ENCODE measurements around the gene BEND5.

Gene BEND5

DNA sequence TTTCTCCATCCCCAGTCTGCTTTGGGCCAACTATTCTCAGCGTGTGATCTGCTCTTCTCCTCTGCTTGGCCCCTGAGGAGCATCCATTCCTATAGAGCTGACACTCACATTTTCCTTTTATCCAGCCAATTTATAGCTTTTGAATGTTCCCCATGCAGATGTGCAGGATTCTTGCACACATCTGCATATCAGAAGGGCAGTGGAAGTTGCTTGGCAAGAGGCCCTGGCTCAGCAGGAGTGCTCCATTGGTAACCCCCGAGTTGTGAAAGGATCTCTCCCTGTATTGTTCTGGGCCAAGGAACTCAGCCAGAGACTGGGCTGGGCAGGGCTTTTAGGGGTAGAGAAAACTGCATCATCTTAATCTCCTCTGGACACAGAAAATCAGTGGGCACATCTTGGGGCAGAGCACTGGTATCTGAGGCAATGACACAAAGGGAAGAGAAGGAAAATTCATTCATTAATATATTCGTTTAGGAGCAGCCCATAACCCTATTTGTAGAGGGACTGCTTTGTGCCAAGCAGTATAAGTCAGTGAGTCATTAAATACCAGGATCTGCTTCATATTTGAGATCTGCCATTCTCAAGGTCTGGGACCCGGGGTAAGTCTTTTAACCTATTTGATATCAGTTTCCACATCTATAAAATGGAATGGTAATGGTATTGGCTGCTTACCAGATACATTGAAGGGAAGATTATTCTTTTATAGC, 31.0 kb upstream of the BEND5 start:
- TF ChIP-seq CTCF (conservative IDR thresholded peaks at IDR 0.05; ENCODE audit: low read depth, low read length) = no peak

DNA sequence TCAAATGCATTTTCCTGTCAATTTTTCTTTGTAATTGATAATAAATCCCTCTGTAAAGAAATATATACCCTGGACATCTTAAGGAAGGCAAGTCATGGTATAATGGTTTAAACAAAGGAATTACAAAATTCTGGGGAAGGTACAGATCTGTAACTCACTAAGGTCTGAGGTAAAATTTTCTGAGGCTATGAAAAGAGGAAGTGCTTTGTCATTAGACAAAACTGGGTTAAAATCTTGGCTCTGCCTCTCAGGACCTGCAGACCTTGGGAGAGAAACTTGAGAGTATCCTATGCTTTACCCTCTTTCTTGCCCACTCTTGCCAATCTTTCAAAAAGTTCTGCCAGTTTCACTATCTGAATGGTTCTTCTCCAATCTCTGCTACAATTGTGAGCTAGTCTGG, 26.8 kb upstream of the BEND5 start:
- no peak for DNase-seq (ENCODE audit: low read depth)
- no peak for TF ChIP-seq CTCF (conservative IDR thresholded peaks at IDR 0.05; ENCODE audit: low read depth, low read length)
- H3K4me3 ChIP-seq (ENCODE audit: low read length) = no peak overlapping the region

More for the DNA sequence above, 31.0 kb upstream of the BEND5 start:
- DNase-seq (ENCODE audit: low read depth) = no peak
- no peak overlapping the region for H3K4me3 ChIP-seq (ENCODE audit: low read length)

- DNase-seq (ENCODE audit: low read depth) = no peak
- TF ChIP-seq CTCF (conservative IDR thresholded peaks at IDR 0.05; ENCODE audit: low read depth, low read length) = no peak
- no peak overlapping the region for H3K4me3 ChIP-seq (ENCODE audit: low read length)
These were observed 18.1 kb upstream of the BEND5 start for GRCh38 chr1:48794816-48795215.

DNA sequence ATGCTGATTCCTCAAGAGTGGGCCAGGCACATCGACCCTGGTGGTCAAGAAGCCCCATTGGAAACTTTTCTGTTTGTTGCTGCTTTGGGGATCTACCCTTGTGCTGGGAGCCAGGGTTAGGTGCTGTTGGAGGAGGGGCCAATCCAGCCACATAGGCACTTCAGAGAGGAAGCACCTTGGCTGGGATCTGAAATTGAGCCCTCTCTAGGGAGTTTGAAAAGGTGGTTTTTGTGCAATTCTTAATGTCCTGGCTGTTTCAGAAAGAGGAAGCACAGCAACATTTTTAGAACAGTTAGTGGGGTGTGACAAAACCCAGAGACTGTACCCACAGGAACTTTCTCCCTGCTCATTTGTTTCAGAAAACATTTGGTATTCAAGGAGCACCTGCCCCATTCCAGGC, 17.2 kb upstream of the BEND5 start:
- DNase-seq (ENCODE audit: low read depth) = no peak
- no peak overlapping the region for H3K4me3 ChIP-seq (ENCODE audit: low read length)
- TF ChIP-seq CTCF (conservative IDR thresholded peaks at IDR 0.05; ENCODE audit: low read depth, low read length) = no peak

- no peak for TF ChIP-seq CTCF (conservative IDR thresholded peaks at IDR 0.05; ENCODE audit: low read depth, low read length)
- no peak overlapping the region for H3K4me3 ChIP-seq (ENCODE audit: low read length)
- DNase-seq (ENCODE audit: low read depth) = no peak
These were observed 16.3 kb upstream of the BEND5 start for GRCh38 chr1:48792961-48793360.

DNA sequence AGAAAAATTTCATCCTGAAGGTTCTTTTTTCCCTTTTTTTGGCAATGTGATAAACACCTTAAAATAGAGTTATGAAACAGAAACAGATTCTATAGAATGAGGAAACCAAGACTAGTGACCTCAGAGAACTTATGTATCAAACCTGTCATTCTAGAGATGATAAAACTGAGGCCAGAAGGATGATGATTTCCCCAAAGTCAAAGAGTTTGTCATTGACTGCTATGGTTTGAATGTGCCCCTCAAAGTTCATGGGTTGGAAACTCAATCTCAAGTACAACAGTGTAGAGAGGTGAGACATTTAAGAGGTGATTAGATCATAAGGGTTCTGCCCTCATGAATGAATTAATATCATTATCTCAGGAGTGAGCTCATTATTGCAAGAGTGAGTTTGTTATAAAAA, 13.7 kb upstream of the BEND5 start:
- no peak for TF ChIP-seq CTCF (conservative IDR thresholded peaks at IDR 0.05; ENCODE audit: low read depth, low read length)
- H3K4me3 ChIP-seq (ENCODE audit: low read length) = no peak overlapping the region
- no peak for DNase-seq (ENCODE audit: low read depth)

GRCh38 chr1:48789903-48790302, 13.2 kb upstream of the BEND5 start:
- H3K4me3 ChIP-seq (ENCODE audit: low read length) = no peak overlapping the region
- no peak for DNase-seq (ENCODE audit: low read depth)
- no peak for TF ChIP-seq CTCF (conservative IDR thresholded peaks at IDR 0.05; ENCODE audit: low read depth, low read length)

Measured in retinal pigment epithelial cell (primary cell).